Fibroblast of skin of right biceps (primary cell): Measurements from ENCODE around the gene ZNF689.

Source experiments
- DNase-seq: peaks from one replicate; pipeline ENCODE4 v3.0.0-alpha.2; 2013

Gene ZNF689

DNA sequence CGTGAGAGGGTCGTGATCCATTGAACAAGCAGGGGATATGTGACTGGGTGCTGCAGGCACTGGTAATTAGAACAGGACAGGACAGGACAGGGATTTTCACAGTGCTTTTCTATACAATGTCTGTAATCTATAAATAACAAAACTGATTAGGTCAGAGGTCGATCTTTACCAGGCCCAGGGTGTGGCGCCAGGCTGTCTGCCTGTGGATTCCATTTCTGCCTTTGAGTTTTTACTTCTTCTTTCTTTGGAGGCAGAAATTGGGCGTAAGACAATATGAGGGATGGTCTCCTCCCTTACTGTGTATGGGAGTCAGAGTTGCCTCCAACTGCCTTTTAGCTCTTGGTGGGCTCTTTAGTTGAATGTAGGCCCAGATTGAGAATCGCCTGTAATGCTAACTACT, 50.5 kb downstream of the ZNF689 start:
- DNase-seq = no peak

DNA sequence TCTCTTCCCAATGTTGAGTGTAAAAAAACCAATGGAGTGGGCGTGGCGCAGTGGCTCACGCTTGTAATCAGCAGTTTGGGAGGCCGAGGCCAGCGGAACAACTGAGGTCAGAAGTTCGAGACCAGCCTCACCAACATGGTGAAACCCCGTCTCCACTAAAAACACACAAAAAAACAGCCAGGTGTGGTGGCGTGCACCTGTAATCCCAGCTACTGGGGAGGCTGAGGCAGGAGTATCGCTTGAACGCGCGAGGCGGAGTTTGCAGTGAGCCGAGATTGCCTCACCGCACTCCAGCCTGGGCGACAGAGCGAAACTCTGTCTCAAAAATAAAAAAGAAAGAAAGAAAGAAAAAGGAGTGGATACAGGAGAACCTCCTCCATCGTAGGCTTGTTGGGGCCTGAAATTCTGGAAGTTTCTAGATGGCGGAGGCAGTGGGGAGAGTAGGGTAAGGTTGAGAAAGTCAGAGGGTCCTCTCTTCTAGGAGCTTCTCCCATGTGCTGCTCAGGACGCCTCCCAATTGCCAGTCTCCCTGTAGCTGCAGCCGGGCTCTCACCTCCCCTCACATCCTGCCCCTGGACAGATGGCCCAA, 51.3 kb downstream of the ZNF689 start:
- no peak for DNase-seq

DNA sequence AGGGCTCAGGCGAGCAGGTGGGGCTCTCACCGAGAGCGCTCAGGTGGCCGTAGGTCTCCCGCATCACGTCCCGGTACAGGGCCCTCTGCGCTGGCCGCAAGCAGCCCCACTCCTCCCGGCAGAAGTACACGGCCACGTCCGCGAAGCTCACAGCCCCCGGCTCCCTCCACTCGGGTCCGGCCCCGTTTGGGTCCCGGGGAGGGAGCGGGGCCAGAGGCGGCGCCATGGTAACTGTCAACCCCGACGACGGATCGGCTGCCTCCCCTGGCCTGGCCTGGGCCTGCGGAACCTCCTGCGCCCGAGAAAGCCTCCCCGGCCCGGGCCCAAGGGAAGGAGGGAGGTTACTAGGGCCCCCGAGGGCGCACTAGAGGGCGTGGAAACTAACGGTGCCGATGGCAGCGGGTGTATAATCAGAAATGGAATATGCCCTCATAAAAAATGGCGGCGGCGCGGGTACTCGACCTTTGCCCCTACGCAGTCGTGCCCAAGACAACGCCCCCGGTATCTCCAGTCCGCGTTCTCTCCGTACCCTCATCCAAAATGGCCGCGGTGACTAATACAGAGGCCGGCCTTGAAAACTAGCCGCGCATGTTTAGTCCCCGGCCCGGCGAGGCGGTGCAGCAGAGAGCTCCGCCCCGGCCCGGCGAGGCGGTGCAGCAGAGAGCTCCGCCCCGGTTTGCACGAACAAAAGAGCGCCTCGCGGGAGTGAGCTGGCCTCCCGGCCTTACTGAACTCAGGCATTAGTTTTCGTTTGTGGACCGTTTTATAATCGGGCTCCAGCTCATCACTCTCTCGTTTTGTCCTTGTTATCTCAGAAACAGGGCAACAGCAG, 52.0 kb downstream of the ZNF689 start, which contains the start of gene ZNF764:
TSS of gene ZNF764 (minus strand) at position 418 of the 832 bp plus-strand sequence. CDS start at position 226, 192 bp downstream.
- DNase-seq = peak; percentile 99

DNA sequence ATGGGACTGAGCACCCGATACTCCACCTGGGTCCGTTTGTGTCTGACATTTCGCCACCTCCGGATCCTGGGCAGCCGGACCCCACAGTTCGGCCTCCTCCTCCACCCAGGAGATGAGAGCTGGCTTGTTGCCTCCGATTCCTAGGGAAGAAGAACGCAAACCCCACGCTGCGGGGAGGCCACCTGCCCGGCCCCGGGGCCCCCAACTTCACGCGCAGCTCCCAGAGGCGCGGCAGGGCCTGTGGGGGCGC, 52.6 kb downstream of the ZNF689 start:
- DNase-seq = no peak

DNA sequence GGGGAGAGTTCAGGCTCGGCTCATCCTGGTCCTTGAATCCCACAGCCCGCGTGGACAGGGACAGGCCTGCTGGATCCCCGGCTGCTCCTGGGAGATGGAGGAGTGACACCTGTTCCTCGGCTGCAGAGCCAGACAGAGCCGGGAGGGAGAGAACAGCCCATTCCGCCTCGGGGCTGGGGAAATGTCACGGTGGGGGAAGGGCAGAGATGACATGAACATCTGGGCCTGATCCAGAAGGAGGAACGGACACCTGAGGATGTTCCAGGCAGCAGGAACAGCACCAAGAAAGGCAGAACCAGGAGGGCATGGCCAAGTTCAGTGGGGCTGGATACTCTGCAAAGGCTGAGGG, 54.1 kb downstream of the ZNF689 start:
- DNase-seq = no peak

DNA sequence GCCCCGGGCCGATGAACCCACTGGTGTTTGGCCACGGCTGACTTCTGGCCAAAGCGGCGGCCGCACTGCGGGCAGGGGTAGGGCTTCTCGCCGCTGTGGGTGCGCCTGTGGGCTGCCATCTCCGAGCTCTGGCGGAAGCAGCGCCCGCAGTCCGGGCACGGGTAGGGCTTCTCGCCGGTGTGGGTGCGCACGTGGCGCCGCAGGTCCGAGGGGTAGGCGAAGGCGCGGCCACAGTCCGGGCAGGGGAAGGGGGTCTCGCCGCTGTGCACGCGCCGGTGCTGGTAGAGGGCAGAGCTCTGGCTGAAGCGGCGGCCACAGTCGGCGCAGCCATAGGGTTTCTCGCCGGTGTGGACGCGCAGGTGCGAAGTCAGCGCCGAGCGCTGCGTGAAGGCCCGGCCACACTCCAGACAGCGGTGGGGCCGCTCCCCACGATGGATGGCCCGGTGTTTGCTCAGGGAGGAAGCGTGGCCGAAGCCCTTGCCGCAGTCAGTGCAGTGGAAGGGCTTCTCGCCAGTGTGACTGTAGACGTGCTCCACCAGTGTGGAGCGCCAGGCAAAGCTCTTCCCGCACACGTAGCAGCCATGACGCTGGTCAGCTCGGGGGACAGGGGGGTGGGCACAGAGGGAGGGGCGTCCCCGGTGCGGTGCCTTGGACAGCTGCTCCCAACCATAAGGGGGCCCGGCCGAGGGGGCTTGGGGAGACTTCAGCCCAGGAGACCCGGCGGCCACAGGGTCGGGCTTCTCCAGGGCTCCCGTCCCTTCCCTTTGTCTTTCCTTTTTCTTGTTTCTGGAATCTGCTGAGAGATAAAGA, 54.7 kb downstream of the ZNF689 start:
- no peak for DNase-seq

DNA sequence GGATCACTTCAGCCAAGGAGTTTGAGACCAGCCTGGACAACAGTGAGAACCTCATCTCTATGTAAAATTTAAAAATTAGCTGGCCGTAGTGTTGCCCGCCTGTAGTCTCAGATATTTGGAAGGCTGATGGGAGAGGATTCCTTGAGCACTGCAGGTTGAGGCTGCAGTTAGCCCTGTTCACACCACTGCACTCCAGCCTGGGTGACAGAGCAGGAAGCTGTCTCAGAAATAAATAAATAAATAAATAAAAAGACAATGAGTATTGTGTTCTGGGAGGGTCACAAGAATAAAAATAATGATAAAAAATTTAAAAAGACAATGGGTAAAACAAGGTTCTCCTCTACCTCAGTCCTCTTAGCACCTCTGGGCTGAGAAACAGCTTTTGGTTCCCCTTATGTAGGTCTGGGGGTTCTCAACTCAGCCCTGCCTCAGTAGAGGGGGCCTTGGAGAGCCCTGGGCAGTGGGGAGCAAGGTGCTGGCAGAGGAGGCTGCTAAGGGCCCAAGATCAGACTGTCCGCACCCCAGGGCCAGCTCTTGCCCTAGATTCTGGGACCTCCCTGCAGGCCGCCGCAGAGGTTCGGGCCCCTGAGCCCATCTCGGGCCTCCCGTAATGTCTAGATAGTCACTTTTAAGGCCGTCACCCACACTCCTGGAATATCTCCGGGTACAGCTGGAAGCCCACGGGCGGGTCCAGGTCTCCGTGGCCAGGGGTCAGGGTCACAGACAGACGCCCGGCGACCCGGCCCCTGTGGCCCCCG, 55.5 kb downstream of the ZNF689 start:
- no peak for DNase-seq

DNA sequence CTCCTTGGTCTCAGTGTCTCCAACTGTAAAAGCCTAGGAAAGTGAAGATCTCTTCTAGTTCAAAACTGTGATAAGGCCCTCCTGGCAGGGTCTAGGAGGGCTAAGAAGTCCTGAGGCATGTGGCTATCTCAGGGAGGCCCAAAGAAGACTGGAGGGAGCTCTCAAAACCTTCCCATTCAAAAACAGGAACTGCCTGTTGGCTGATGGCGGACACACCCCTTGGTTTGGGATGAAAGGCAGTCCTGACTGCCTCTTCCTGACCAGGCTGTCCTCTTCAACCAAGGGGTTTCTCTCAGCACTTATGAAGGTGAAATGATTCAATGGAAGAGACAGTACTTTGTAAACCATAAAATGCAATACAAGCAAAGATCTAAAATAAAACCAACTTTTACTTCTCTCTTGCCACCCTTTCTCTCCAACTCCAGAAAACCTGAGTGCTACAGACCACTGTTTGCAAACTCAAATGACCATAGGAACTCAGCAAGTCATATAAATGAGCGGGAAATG, 56.7 kb downstream of the ZNF689 start:
- DNase-seq = no peak

DNA sequence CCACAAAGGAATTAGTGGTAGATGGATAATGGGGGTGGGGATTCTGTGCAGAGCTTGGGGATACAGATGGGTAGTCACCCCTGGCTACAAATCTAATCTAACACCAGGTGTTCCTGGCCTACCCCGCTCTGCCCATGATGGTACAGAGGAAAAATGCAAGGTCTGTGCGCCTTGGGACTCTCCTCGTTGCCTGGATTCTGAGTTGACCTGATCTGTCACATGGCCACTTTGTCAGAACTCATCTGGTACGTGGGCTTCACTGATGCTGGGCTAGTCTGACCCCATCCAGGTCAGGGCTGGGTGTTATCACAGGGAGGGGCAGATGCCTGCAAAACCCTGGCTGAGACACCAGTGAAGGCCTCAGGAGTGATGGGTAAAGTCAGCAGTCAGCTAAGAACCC, 57.2 kb downstream of the ZNF689 start:
- DNase-seq = no peak
